HUDEP-2 (cell line): Measurements from ENCODE around the gene ZNF652.
"Not testable (repeated sequence)": the region's sequence is repeated elsewhere in the genome, so short reads cannot be mapped to it uniquely, and the experiment has no call there.

Experiments
- DNase-seq, 76 experiments: peaks; one replicate each; lab custom pipeline; 2025; ENCODE audit not compliant: unreplicated experiment in 76 of 76; lab: John Stamatoyannopoulos, UW

Gene ZNF652

GRCh38 chr17:49277638-49278037, 84.4 kb downstream of the ZNF652 start:
- DNase-seq = no peak

DNA sequence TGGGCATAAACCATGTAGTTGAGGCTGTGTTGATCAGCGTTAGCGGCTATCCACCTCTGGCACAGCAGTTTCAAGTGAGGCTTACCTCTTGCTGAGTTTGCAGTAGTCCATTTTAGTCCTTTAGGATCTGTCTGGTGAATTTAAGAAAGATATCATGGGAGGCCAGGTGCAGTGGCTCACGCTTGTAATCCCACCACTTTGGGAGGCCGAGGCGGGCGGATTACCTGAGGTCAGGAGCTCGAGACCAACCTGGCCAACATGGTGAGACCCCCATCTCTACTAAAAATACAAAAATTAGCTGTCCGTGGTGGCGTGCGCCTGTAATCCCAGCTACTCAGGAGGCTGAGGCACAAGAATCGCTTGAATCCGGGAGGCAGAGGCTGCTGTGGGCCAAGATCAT, 86.1 kb downstream of the ZNF652 start:
- not testable (repeated sequence) for DNase-seq

DNA sequence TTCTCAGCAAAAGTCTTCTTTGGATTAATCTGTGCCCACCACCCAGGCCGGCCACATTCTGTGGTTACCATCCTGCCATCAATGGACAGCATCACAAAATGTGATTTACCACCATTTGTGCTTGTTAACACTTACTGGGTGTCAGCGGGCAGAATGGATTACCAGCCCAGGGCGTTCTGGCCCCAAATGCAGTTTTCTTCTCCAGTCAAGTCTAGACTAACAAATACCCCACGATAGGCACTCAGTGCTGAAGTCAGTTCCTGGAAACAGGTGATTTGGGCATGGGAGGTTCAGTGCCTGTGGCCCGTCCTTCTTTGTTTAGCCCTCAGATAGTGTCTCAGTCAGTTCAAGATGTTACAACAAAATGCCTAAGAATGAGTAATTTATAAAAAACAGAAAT, 92.7 kb downstream of the ZNF652 start:
- no peak for DNase-seq

DNA sequence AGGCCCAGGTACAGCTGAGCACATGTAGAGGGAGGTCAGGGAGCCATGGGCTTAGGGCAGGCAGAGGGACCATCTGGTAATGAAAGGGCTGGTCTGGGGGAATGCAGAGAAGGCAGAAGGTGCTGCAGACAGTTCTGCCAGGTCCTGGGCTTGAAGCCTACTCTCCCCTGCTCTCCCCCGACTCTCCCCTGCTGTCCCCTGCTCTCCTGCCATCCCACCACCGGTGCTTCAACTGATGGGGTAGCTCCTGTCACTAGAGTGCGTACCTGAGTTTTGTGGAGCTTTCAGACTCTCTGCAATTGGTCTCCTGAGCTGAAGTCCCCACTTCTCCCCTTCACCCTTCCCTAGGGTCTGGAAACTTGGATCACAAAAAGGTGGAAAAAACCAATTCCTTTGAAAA, 94.1 kb downstream of the ZNF652 start:
- no peak for DNase-seq

DNA sequence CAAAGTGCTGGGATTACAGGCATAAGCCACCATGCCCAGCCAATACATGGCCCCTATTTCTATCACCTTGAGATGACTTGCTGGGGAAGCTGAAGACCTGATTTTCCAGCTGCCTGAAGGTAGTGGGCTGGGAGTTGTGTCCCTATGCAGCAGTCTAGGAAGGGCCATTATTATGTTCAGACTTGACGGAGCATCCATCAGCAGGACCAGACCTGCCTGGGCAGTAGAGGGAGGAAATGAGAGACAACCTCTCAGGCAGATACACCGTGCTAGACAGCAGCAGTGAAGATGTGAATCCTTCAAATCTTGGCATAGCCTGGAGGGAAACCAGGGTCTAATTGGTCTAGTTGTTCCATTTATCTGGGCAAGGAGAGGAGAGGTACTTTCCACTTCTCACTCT, 95.8 kb downstream of the ZNF652 start:
- DNase-seq = no peak

GRCh38 chr17:49261540-49261939, 100.5 kb downstream of the ZNF652 start:
- DNase-seq = not testable (repeated sequence)

- DNase-seq = peak in 5 of 76 experiments; percentile 13 to 38 (median 30)
Measured at GRCh38 chr17:49260817-49261291, 101.2 kb downstream of the ZNF652 start.

GRCh38 chr17:49260011-49260816, 101.8 kb downstream of the ZNF652 start:
- peak in 26 of 76 experiments; percentile 15 to 75 (median 40) for DNase-seq

DNA sequence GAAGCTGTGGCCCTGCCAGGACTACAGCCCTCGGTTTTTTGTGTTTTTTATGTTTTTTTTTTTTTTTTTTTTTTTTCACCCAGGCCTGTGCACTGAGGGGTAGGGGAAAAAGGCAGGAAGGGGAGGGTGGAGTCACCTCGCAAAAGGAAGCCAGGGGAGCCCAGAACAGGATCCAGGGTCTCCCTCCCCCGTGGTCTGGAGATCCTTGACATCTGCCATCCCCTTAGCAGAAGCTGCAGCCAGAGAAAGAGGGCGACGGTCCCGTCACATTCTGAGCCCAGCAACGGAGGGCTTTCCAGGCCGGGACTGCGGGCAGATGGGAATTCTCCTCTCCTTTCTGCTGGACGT, 102.4 kb downstream of the ZNF652 start:
- no peak for DNase-seq

GRCh38 chr17:49258394-49258793, 103.7 kb downstream of the ZNF652 start:
- DNase-seq = peak in 1 of 76 experiments; percentile 9

DNA sequence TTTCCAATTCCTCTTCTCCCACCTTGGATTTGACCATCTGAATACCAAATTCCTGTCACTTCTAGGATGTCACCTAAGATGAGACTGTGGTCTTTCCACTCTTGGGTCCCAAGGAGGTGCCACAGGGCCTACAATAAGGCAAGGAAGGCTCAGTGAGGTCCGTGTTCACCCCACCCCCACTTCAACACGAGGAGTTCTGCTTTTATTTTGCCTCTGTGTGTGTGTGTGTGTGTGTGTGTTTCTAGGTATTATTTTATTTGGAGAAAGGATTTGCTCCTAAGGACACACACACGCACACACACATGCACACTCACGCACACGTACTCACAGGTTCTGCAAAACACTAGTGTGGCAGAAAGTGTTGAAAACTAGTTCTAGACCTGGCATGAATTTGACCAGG, 106.9 kb downstream of the ZNF652 start:
- DNase-seq = no peak

- no peak for DNase-seq
Measured at GRCh38 chr17:49254066-49254465, 108.0 kb downstream of the ZNF652 start.

DNA sequence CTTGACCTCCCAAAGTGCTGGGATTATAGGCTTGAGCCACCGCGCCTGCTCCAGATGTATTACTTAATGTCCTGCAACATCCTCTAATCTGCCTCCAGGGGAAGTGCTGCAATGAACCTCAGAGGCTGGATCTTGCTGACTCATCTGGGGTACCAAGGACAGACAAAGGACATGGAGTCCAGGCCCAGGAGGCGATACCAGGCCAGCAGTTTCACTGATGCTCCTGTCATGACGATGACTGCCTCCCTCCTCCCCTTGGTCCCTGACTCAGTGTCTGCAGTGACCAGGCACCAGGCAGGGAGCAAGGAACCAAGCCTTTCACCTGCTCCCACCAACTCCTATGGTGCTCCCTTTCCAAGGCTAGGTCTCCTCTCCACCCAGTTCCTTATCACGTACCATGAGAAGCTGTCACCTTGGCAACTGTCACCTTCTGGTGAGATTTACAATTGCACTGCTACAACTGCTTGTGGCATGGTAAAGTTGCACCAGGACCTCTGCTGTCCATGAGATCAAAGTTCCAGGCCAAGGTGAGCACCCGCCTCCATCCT, 109.8 kb downstream of the ZNF652 start:
- DNase-seq = peak in 31 of 76 experiments; percentile 7 to 60 (median 32)

DNA sequence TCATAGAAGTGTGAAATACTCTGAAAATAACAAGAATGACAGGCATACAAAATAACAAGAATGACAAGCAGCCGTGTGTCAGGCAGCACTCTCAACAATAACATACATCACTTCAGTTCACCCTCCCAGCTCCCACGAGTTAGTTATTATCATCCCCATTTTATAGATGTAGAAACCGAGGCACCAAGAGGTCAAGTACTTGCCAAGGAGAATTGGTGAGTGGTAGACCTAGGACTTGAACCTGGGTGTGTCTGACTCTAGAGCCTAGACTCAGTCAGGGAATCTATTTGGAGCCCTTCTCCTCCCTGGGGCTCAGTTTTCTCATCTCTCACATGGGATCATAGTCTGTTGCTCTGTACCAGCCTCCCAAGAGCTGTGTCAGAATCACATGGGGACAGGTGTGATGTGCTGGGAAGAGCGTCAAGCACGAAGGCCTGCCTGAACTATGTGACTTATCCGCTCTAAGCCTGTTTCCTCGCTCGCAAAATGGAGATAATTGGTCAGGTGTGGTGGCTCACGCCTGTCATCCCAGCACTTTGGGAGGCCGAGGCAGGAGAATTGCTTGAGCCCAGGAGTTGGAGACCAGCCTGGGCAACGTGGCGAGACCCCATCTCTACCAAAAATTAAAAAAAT, 112.0 kb downstream of the ZNF652 start:
- no peak for DNase-seq

GRCh38 chr17:49249292-49249794, 112.7 kb downstream of the ZNF652 start:
- DNase-seq = peak in 75 of 76 experiments; percentile 83 to 99 (median 95)

GRCh38 chr17:49247944-49248343, 114.1 kb downstream of the ZNF652 start:
- peak in 70 of 76 experiments; percentile 15 to 80 (median 60) for DNase-seq

- DNase-seq = no peak
Measured at GRCh38 chr17:49244839-49245238, 117.2 kb downstream of the ZNF652 start.
